CD4-positive, alpha-beta T cell treated with Interleukin-12 subunit alpha and Interleukin-12 subunit beta, for 1 hour (primary cell): Measurements from ENCODE around the gene CHST11.
"Not testable (repeated sequence)": the region's sequence is repeated elsewhere in the genome, so short reads cannot be mapped to it uniquely, and the experiment has no call there.

Experiments
- DNase-seq: peaks from one replicate; pipeline ENCODE4 v3.0.0-alpha.2; 2020

Gene CHST11

DNA sequence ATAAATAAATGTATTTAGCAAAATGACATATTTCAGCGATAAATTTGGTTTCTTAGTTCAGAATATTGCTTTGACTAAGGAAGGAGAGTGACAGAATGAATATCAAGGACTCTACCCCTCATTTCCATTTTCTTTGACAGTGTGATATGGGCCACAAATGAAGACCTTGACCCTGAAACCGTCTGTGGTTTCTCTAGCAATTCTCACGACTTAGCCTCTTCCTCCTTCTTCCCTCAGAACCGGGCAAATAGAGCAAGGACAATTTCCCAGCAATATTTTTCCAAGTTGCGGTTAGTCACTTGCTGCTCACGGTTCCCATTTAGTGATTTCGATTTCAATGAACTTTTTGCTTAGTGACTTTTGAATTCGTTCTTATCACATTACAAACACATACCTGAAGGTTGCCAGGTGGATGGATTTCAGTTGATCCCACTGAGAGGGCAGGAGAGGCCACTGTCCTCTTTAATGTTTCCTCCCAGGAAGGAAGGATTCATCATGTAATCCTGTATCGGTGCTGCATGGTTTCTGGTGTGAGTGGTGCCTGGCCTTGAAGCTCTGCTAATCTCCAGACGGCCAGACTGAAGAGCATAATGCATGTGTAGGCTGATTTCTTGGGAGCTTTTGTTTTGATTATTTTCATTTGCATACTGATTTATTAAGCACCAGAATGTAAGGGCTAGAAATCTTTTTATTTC lies 77.6 kb downstream of the CHST11 start:
- no peak for DNase-seq

DNA sequence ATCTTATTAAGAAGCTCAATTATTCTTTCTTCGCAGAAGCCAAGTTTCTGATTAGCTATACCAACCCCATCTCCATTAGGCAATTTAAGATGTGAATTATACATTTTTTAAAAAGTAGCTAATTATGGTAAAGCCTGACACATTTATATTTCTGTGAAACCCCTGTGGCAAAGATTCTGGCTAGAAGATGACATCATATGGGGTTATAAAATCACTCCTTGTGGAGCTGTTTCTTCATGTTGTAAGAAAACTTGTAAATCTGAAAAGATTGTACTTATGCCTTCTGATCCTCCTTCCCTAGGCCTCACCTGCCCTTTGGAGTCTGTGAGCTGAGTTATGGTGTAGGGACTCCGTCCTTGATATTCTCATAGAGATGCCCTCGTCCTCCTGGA lies 78.1 kb downstream of the CHST11 start:
- no peak for DNase-seq

DNA sequence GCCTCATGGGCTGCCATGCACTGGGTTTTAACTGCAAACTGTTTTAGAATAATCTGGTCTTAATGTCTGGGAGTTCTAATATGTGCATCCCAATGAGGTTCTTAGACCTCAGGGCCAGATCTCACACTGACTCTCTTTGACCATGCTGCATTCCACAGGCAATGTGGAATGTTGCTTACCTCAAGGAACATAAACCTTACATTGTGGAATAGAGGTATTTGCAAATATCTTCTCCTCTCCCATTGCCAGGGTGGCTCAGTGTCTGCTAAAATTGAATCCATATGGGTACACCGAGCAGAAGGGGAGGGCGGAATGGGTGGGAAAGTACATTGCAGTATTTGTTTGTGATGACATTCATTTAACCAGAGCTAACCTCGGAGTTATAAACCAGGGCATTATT lies 78.6 kb downstream of the CHST11 start:
- DNase-seq: no peak

DNA sequence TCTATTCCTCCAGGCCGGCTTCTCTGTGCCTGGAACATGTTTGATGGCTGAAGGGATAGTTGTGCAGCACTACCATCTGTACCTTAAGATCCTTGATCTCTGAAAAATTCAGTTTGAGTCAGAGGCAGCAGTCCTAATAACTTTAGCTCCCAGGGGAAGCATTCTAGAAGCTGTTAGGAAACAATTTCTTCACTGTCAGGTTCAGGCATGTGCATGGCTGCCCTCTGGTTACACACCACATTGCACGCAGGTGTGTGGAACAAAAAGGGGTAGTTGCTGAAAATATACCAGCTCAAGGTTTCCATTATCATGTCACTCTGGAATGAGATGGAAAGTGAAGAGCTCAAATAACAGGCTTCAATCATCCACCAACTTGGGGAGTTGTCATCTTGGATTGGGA lies 80.1 kb downstream of the CHST11 start:
- DNase-seq: no peak

DNA sequence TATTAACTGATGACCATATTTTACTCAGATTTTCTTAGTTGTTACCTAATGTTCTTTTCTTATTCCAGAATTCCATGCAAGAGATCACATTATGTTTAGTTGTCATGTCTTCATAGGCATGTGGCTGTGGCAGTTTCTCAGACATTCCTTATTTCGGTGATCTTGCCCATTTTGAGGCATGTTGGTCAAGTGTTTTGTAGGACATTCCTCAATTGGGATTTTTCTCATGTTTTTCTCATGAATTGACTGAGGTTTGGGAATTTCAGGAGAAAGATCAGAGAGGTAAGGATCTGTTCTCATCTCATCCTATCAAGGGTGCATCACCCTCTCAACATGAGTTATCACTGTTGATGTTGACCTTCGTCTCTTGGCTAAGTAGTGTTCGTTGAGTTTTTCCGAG lies 81.3 kb downstream of the CHST11 start:
- DNase-seq: no peak

DNA sequence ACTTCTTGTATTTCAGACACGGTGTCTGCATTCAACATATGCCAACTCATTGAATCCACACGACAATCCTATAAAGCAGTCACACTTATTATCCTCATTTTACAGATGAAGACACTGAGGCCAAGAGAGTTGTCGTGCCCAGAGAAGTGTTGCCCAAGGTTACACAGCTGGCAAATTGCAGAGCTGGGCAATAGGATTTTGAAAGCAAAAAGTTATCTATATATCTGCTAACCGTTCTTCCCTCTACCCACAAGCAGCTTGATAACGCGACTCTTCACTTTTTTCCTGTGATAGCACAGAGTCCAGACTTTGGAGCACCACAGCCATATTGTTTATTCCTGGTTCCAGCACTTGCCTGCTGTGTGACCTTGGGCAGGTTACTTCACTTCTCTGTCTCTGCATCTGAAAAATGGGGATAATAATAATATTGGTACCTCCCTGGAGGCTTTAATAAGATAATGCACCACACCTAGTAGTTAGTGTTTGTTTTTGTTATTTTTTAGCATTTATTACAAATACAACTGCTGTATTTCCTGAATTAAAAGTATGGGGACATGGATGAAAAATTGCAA lies 82.2 kb downstream of the CHST11 start:
- DNase-seq: no peak

DNA sequence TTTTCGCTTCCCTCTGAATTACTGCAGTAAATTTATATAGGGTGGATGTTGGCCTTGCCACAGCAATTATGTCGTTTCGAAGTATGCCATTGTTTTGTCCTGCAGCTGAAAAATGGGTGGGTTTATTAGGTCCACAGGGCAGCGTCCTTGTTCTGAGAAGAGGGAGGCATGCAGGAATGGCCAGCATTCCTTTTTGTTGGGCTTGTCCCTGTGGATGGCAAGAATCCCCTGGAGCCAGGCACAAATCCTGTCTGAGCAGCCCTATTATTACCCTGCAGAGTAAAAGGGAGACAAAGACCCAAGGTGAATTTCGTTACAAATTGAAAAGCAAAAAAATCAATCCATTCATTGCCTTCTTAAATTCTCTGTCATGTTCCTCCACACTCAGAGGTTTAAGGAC lies 88.1 kb downstream of the CHST11 start:
- DNase-seq: no peak

DNA sequence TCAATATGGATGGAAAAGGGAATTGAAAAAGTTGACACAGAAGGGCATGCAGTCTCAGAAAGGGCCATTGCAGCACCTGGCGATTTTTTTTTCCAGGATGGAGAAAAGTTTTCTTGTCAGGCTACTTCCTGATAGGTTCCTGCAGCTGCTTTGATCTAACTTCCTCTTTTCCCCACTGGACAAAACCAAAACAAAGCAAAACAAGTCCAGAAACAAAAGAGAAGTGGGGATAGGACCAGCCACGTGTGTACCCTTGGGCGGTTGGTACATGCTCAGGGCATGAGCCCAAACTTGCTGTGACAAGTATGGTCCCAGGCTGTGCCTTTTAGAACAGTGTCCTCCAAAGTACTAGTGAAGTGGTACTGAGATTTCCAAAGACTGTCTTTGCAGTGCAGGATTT lies 89.8 kb downstream of the CHST11 start:
- no peak for DNase-seq

DNA sequence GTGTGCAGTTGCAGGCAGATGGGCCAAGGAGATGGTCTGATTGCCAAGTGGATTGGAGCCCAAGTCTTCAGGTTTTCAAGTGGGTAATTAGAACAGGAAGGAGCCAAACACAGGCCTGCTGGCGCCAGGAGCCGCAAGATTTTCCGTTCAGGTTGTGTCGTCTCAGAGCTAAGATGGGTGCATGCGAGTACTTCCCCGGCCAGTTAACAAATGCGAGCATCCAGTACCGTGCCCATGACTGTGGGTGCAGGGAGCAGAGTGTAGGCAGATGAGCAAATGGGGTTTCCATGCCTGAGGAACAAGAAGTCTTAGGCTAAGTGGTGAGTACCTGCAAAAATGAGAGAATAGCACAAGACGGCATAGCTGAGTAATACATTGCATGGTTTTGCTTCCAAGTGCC lies 90.5 kb downstream of the CHST11 start:
- DNase-seq: no peak

DNA sequence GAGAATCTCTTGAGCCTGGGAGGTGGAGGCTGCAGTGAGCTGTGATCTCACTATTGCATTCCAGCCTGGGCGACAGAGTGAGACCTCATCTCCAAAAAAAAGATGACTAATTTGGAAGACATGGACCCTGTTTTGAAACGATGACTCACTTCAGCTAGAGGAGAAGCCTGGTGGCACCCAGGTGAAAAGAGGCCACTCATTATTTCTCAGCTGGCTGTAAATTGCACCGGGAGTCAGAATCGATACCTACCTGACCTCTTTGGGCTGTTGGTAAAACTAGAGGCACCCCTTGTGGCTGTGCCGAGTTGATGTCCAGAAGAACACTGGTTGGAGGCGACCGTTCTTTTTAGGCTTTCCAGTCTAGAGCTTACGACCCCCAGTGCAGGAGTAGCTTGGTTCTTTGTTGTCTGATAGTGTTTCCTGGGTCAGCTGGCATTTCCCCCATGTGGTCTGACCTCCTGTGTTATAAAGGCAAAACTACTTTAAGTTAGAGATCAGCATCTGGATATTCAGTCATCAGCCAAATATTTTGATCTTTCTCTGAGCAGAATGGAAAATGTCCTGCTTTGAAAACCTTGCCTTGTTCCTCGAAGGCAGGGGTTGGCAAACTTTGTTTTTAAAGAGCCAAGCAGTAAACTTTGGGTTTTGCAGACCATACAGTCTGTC lies 93.2 kb downstream of the CHST11 start:
- DNase-seq: no peak

DNA sequence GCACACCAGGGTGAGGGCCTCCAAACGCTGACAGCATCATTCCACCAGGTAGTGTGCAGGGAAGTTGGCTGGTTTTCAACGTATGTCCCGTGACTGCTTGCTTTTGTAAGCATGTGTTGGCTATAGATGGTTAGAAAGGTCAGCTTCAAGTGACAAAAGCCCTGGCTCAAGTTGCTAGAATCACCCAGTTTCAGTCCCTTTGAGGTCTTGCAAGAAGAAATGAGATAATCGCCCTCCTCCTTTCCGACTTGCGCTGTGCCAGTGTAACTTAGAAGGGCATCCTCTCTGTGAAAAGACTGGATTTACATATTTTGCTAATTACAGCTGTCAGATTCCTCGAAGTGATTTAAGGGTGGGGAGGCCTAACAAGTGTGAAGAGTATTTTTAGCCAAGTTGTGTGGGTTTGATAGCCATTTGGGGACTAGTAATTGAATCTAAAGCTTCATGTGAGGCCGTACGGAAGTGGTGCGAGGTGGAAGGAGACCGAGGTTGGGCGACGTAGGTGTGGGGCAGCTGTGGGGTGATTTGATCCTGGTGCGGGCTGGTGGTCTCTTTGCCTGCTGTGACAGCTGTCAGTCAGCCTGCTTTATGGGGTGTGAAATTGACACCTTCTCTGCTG lies 94.7 kb downstream of the CHST11 start:
- DNase-seq: no peak

DNA sequence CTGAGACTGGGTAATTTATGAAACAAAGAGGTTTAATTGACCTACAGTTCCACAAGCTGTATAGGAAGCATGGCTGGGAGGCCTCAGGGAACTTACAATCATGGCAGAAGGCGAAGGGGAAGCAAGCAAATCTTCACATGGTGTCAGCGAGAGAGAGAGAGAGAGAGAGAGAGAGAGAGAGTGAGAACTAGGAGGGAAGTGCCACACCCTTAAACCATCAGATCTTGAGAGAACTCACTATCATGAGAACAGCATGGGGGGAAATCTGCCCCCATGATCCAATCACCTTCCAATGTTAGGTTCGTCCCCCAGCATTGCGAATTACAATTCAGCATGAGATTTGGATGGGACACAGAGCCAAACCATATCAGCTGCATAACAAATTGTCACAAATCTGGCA lies 96.7 kb downstream of the CHST11 start:
- no peak for DNase-seq

DNA sequence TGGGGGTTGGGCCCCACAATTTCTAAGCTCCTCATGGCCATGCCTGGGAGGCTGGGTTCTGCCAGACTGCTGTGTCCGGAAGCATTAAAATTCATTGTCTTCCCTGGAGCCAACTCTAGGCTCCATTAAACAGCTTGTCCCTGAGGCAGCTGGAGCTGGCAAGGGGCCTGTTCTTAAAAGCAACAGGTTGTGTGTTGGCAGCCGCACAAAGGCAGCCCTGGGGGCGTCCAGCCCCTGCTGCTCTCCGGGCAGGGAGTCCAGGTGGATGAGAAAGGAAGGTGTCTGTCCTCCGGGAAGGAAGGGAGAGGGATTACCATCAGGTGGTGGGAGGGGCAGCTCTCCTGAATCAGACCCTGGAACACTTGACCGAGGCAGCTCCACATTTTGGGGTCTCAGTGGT lies 98.9 kb downstream of the CHST11 start:
- no peak for DNase-seq

DNA sequence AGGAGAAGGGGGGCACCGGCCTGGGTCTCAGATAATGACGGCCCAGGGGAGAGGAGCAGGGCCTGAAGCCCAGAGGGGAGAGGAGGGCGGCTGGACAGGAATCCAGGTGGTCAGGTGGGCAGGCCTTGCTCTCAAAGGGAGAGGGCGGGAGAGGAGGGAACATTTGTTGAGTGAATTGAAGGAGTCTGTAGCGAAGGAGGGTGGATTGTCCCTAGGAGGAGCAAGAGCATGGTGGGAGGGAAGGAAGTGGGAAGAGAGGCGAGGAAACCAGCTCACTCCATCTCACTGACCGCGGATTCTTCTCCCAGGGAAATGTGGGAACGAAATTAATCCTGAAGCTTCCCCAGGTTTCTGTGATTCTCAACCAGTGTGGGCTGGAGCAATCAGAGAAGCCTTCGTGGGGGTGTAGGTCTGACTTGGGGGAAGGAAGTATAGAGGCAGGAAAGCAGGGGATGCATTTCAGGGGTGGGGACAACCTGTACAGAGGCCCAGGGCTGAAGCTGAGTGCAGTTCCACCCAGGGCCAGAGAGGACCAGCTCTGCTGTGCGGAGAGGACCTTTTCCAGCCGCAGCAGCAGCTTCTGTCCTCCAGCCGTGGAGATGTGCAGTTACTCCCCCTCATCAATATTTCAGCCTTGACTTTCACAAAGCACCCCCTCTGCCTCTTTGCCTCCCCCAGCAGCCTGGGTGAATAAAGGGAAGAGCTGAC lies 100.9 kb downstream of the CHST11 start:
- no peak for DNase-seq

DNA sequence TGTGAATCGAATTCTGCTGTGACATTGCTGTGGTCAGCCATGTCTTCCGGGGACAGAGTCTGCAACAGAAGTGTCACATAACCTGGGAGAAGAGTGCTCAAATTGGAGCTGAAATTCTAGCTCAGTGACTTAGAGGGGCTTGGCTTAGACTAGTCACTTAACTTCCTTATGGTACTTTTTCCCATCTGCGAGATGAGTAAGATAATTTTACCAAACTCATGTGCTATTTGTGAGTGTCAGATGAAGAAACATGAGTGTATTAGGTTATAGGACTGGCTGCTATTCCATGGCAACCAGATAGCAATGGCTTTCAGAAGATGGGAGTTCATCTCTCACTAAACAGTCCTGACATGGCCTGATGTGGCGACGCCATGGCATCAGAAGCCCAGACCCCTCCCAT lies 104.1 kb downstream of the CHST11 start:
- no peak for DNase-seq

DNA sequence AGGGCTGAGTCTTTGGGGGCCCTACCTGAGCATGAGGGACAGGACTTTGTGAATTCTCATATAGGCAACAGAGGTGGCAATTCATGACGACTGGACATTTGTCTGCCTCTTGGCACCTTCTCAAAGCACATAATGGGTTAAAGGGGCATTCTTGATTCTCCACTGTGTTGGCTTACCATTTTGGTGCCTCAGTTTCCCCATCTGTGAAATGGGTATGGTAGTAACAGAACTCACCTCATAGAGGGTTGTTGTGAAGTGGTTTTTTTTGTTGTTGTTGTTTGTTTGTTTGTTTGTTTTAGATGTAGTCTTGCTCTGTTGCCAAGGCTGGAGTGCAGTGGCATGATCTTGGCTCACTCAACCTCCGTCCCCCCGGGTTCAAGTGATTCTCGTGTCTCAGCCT lies 106.0 kb downstream of the CHST11 start:
- DNase-seq: no peak

DNA sequence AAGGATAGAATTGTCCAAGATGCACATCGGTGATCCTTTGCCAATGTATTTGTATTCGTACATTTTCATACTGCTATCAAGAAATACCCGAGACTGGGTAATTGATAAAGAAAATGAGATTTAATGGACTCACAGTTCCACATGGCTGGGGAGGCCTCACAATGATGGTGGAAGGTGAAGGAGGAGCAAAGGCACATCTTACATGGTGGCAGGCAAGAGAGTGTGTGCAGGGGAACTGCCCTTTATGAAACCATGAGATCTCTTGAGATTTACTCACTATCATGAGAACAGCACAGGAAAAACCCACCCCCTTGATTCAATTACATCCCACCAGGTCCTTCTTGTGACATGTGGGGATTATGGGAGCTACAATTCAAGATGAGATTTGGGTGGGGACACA lies 107.9 kb downstream of the CHST11 start:
- not testable (repeated sequence) for DNase-seq

DNA sequence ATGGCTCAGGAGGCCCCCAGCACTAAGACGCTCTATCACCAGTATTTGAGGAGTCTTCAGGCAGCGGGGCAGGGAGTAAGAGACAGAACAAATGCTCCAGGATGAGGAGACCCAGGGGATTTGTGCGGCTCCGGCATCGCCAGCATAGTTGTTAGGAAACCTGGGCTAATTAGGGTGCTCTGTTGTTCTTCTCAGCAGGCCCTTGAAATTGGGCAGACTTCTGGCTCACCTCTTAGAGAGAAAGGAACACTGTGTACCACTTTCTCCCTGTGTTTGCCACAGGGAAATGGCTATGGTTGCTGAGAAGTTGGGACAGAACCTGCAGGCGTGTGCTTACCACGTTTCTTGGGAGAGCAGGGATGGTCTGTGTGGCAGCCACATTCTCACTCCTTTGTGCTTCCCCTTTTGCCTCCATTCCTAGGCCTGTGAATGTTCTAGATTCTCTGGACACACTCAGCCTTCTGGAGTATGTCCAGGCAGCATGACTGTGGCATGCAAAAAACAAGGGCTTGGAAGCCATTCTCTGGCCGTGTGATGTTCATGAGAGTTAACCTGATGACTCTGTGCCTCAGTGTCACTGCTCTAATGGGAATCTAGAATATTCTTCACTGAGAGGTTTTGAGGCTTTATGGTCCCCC lies 109.0 kb downstream of the CHST11 start:
- DNase-seq: no peak

DNA sequence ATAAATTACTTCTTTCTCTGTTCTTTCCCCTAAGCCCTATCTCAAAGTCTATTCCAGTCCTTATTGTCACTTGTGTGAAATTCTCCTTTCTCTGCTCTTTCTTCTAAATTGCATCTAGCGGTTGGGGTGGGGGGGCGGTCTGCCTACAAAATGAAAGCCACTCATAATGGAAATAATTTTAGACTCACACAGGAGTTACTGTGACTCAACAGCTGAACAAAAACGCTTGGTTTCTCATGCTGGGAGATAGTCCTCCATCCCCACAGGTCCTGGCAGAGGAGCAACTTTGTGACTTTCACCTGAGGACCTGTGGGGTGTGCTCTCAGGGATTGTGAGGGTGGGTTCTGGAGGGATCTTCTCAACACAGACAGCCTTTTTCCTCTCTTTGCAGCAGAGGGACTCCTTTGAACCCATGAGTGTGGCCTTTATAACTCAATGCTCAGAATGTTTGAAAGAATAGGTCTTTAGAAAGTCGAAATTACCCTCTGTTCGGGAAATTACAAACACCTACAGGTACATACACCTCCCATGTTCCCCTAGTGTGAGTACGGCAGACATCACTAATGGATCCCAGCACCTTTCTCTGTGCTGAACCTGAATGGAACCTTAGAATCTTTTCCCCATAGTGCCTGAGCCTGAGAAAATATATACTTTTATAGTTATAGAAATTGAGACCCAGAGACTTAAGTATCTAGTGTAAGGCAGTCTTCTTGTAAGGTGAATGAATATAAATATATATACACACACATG lies 109.7 kb downstream of the CHST11 start:
- no peak for DNase-seq

DNA sequence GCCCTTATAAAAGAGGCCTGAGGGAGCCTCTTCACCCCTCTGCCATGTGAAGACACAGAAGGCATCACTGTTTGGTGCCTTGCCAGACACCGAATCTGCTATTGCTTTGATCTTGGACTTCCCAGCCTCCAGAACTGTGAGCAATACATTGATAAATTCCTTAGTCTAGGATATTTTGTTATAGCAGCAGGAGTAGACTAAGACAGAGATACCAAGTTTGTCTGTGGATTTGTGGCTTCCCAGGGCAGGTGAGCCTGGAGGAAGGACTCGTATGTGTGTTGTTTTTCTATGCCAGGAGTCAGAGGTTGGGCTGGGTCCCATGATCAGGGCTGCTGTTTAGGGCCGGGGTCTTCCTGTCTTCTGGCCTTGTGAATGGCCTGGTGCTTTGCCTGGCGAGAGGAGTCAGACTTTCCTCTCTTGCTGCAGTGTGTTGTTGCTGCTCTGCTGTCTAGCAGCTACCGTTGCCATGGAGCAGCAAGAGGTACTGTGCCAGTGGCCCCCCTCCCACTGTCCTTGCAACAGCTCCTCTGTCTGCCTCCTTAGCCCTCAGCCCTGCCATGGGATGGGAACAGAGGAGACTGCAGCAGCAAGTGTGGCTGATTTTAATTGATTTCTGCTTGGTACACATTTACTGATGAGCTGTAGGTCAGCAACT lies 111.2 kb downstream of the CHST11 start:
- no peak for DNase-seq

DNA sequence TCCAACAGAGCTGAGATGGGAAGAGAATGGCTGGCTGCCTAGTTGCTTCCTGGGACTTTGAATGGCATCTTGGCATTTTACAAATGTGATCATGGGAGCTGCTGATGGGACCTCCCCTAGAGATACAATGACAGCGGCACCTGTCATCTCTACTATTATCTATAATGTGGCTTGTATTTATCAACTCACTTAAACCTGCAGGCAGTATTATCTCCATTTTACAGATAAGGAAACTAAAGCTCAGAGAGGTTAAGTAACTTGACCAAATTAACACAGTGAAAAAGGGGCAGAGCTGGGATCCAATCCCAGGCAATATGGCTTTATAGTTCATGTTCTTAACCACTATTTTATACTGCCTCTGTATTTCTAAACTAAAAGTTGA lies 111.7 kb downstream of the CHST11 start:
- no peak for DNase-seq

DNA sequence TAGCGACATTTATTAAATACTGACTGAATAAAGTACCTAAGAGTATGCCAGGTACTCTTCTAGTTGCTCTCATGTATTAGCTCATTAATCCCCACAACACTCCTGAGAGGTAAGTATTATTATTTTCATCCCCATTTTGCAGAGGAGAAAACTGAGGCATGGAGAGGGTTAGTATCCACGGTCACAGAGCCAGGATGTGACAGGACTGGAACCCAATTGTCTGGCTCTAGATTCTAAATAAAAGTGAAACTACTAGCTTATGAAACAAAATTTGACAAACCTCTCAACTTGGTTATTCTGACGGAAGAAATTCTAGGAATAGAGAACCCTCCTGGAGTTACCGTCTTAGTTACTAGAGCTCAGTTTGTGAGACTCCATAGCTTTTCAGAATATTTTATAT lies 112.2 kb downstream of the CHST11 start:
- peak; percentile 19 for DNase-seq
